Esophagus squamous epithelium (tissue), 5 donors: ENCODE measurements around the gene METTL25. TPM values are rescaled to one million over a fixed set of nuclear protein-coding genes. Genes with fewer than 3 reads are reported as not detected.

ENCODE experiments used
- DNase-seq: peaks from one replicate; lab custom pipeline; 2025; lab: John Stamatoyannopoulos, UW
- H3K27ac ChIP-seq, 4 donors: fragments of 200-600 bp; sonication (generic); one replicate each; pipeline ENCODE4 v1.5.1; 2016 to 2019; ENCODE audit warnings: mild to moderate bottlenecking in 1 of 4
- H3K27me3 ChIP-seq, 4 donors: fragments of 200-600 bp; sonication (generic); 1 replicate in 3 of 4; 2 replicates in 1 of 4; pipeline versions ENCODE4 v1.5.1 to v1.6.0; 2017 to 2021; ENCODE audit warnings: antibody characterized with exemption in 1 of 4
- H3K36me3 ChIP-seq, 3 donors: fragments of 200-600 bp; sonication (generic); one replicate each; pipeline ENCODE4 v1.5.1; 2016 to 2019
- H3K4me1 ChIP-seq, 3 donors: fragments of 200-600 bp; sonication (generic); one replicate each; pipeline ENCODE4 v1.5.1; 2017 to 2019
- H3K4me3 ChIP-seq, 4 donors: fragments of 200-600 bp; sonication (generic); 1 replicate in 3 of 4; 2 replicates in 1 of 4; pipeline ENCODE4 v1.5.1; 2016 to 2019; ENCODE audit warnings: mild to moderate bottlenecking in 2 of 4, moderate library complexity in 1 of 4
- H3K9me3 ChIP-seq, 3 donors: fragments of 200-600 bp; sonication (generic); one replicate each; pipeline ENCODE4 v1.5.1; 2016 to 2019
- CTCF ChIP-seq, 6 experiments: fragments of 450-650 bp in 4 of 6; fragments of 200-600 bp in 2 of 6; sonication (generic) in 2 of 6; IDR thresholded peaks; one replicate each; pipeline ENCODE4 v1.5.1; 2016 to 2019; ENCODE audit warnings: antibody characterized with exemption in 6 of 6, mild to moderate bottlenecking in 4 of 6, moderate library complexity in 4 of 6
- POLR2A ChIP-seq, 4 donors: fragments of 450-650 bp; IDR thresholded peaks; one replicate each; pipeline ENCODE4 v1.6.1; 2017; ENCODE audit warnings: antibody characterized with exemption in 4 of 4, mild to moderate bottlenecking in 4 of 4, moderate library complexity in 3 of 4
- WGBS, 2 donors: methylation state at CpG; one replicate each; pipeline ENCODE4 v1.1.5; 2018; 5-methylcytosine and 5-hydroxymethylcytosine counted together
- intact Hi-C: fragments of 100-400 bp; cut with DNase I; formaldehyde crosslinking; loops from one replicate; pipeline ENCODE4 v1.15.0; 2022
- total RNA-seq, 4 donors: library from RNA; depleted of rRNA; stranded (reverse); fragments of >200 nt; gene quantifications; one replicate each; pipeline ENCODE4 v1.1.0, GENCODE V29; 2016
- donor health status: DM: yes; HTN: yes; CAD: no.

The METTL25 gene
- total RNA-seq: 10 to 100 TPM in 2 of 4 donors, 1 to 10 TPM in 2; 8.6 to 29.8 (median 9.8) TPM

GRCh38 chr12:82358200-82359114 is at the start of gene METTL25, which contains the start of gene CCDC59:
METTL25 (plus strand) TSS chr12:82358529; CDS start chr12:82358566, 37 bp downstream.
CCDC59 (minus strand) TSS chr12:82358387; CDS start chr12:82358376, 11 bp downstream.
- intact Hi-C loops: no loop called here
- peaks cover 0 to 46% (median 3%) of the 10 kb centered on the region in 3 donors for H3K36me3 ChIP-seq
- H3K27ac ChIP-seq: peak within 1 kb of the TSS; percentile 90 to 98 (median 96)
- no peaks in the 10 kb centered on the region for H3K27me3 ChIP-seq
- H3K4me1 ChIP-seq: peaks cover 15 to 49% (median 19%) of the 10 kb centered on the region in 3 donors
- WGBS, 2 donors: 0% methylated on average over 14 to 22 of the region's 61 CpGs
- TF ChIP-seq CTCF (IDR thresholded peaks at IDR 0.05): peak; percentile 88 to 98 (median 96)
- peak in 2 of 4 donors; percentile 26 to 62 for TF ChIP-seq POLR2A (IDR thresholded peaks at IDR 0.05)
- peak; percentile 81 for DNase-seq
- no peaks in the 10 kb centered on the region for H3K9me3 ChIP-seq
- peak within 1 kb of the TSS; percentile 87 to 94 (median 90) for H3K4me3 ChIP-seq

GRCh38 chr12:82314406-82314892 is 43.9 kb upstream of the METTL25 start:
- TF ChIP-seq POLR2A (IDR thresholded peaks at IDR 0.05): no peak
- no peak for TF ChIP-seq CTCF (IDR thresholded peaks at IDR 0.05)
- Histone ChIP-seq H3K36me3 (no peaks in the 10 kb centered on the region), H3K4me3 (no peak overlapping the region), H3K9me3 (no peaks in the 10 kb centered on the region), H3K27ac (no peak overlapping the region), H3K4me1 (no peaks in the 10 kb centered on the region), H3K27me3 (no peaks in the 10 kb centered on the region)
- no peak for DNase-seq
- WGBS, 2 donors: 20 to 31% methylated on average over 3 to 4 of the region's 8 CpGs
- intact Hi-C loops: no loop called here

GRCh38 chr12:82319276-82319675 is 39.1 kb upstream of the METTL25 start:
- Histone ChIP-seq H3K27me3 (no peaks in the 10 kb centered on the region), H3K9me3 (no peaks in the 10 kb centered on the region), H3K4me1 (no peaks in the 10 kb centered on the region), H3K36me3 (no peaks in the 10 kb centered on the region), H3K27ac (no peak overlapping the region), H3K4me3 (no peak overlapping the region)
- no peak for DNase-seq
- TF ChIP-seq POLR2A (IDR thresholded peaks at IDR 0.05) (no peak), CTCF (IDR thresholded peaks at IDR 0.05) (no peak)
- WGBS, 2 donors: 33 to 38% methylated on average over 1 of the region's 1 CpG
- intact Hi-C loops: no loop called here

- H3K9me3 ChIP-seq: no peaks in the 10 kb centered on the region
- no peak for DNase-seq
- no peak overlapping the region for H3K4me3 ChIP-seq
- H3K27ac ChIP-seq: no peak overlapping the region
- intact Hi-C loops: loop anchor here (10.0 kb wide), 1 partner anchor 681 kb away; no protein-coding TSS in a partner anchor
- no peaks in the 10 kb centered on the region for H3K27me3 ChIP-seq
- no peaks in the 10 kb centered on the region for H3K36me3 ChIP-seq
- TF ChIP-seq POLR2A (IDR thresholded peaks at IDR 0.05): no peak
- H3K4me1 ChIP-seq: no peaks in the 10 kb centered on the region
- WGBS, 2 donors: 51 to 62% methylated on average over 4 of the region's 4 CpGs
These were observed 32.6 kb upstream of the METTL25 start for GRCh38 chr12:82325540-82326336.

- H3K27me3 ChIP-seq: no peaks in the 10 kb centered on the region
- H3K4me1 ChIP-seq: no peaks in the 10 kb centered on the region
- intact Hi-C loops: loop anchor here (10.0 kb wide), 1 partner anchor 682 kb away; no protein-coding TSS in a partner anchor
- TF ChIP-seq CTCF (IDR thresholded peaks at IDR 0.05): peak in 5 of 6 experiments; percentile 22 to 56 (median 39)
- TF ChIP-seq POLR2A (IDR thresholded peaks at IDR 0.05): no peak
- H3K27ac ChIP-seq: no peak overlapping the region
- no peaks in the 10 kb centered on the region for H3K9me3 ChIP-seq
- DNase-seq: no peak
- WGBS, 2 donors: 9 to 13% methylated on average over 1 of the region's 1 CpG
- no peaks in the 10 kb centered on the region for H3K36me3 ChIP-seq
- H3K4me3 ChIP-seq: no peak overlapping the region
These were observed 31.3 kb upstream of the METTL25 start for GRCh38 chr12:82326905-82327503.
